Kidney capillary endothelial cell (primary cell): ENCODE results near the gene SCN1A.
A peak's percentile ranks its signal among the peaks of the same experiment; 100 is the strongest.
"Not testable (repeated sequence)": the region's sequence is repeated elsewhere in the genome, so short reads cannot be mapped to it uniquely, and the experiment has no call there.

Source experiments
- DNase-seq: peaks from one replicate; pipeline ENCODE4 v3.0.0-alpha.2; 2018; ENCODE audit warnings: low spot score

Gene SCN1A

GRCh38 chr2:166081131-166081632 lies 46.6 kb downstream of the SCN1A start:
- no peak for DNase-seq

GRCh38 chr2:166074430-166074829 lies 53.4 kb downstream of the SCN1A start:
- DNase-seq, result no peak

GRCh38 chr2:166074011-166074410 lies 53.8 kb downstream of the SCN1A start:
- DNase-seq, result no peak

GRCh38 chr2:166070231-166070630 lies 57.6 kb downstream of the SCN1A start:
- no peak for DNase-seq

- DNase-seq, result no peak
These were observed 58.8 kb downstream of the SCN1A start for GRCh38 chr2:166068981-166069380.

GRCh38 chr2:166067229-166067628 lies 60.6 kb downstream of the SCN1A start:
- no peak for DNase-seq

- no peak for DNase-seq
These were observed 67.6 kb downstream of the SCN1A start for GRCh38 chr2:166060191-166060590.

GRCh38 chr2:166057370-166058164 lies 70.3 kb downstream of the SCN1A start:
- DNase-seq, result peak; percentile 56

GRCh38 chr2:166044853-166045483 lies 82.9 kb downstream of the SCN1A start:
- DNase-seq, result no peak

- no peak for DNase-seq
These were observed 84.9 kb downstream of the SCN1A start for GRCh38 chr2:166042768-166043390.

GRCh38 chr2:166042356-166042755 lies 85.5 kb downstream of the SCN1A start:
- no peak for DNase-seq

- DNase-seq, result no peak
These were observed 86.2 kb downstream of the SCN1A start for GRCh38 chr2:166041613-166042012.

GRCh38 chr2:166032361-166032760 lies 95.5 kb downstream of the SCN1A start:
- no peak for DNase-seq

GRCh38 chr2:166031054-166031453 lies 96.8 kb downstream of the SCN1A start:
- DNase-seq, result peak; percentile 7

GRCh38 chr2:166025313-166025712 lies 102.5 kb downstream of the SCN1A start:
- no peak for DNase-seq

GRCh38 chr2:166017208-166017607 lies 110.6 kb downstream of the SCN1A start:
- no peak for DNase-seq

GRCh38 chr2:166013878-166014277 lies 113.9 kb downstream of the SCN1A start:
- DNase-seq, result no peak

GRCh38 chr2:166011660-166012059 lies 116.2 kb downstream of the SCN1A start:
- DNase-seq, result no peak

- DNase-seq, result no peak
These were observed 127.4 kb downstream of the SCN1A start for GRCh38 chr2:166000401-166000800.

GRCh38 chr2:165990846-165991245 lies 137.0 kb downstream of the SCN1A start:
- DNase-seq, result no peak

GRCh38 chr2:165989851-165990250 lies 138.0 kb downstream of the SCN1A start:
- DNase-seq, result no peak

GRCh38 chr2:165985120-165985519 lies 142.7 kb downstream of the SCN1A start:
- no peak for DNase-seq

- DNase-seq, result not testable (repeated sequence)
These were observed 155.7 kb downstream of the SCN1A start for GRCh38 chr2:165972161-165972560.
